Activated CD8-positive, alpha-beta T cell treated with anti-CD3 and anti-CD28 coated beads for 36 hours (primary cell): ENCODE results near the gene NPAS2. TPM values are rescaled to one million over a fixed set of nuclear protein-coding genes. Genes with fewer than 3 reads are reported as not detected.

Experiments used
- ATAC-seq: fragments of 200-7000 bp; cut with Tn5 transposase; one replicate; pipeline ENCODE4 v1.10.0; 2021; ENCODE audit warnings: mild to moderate bottlenecking, moderate library complexity
- CTCF ChIA-PET: fragments of 350-600 bp; sonication (Branson Sonifier 250); formaldehyde crosslinking; loops from one replicate; lab custom pipeline; 2021; ENCODE audit warnings: antibody characterized with exemption; lab: Charles Lee
- POLR2A ChIA-PET: fragments of 350-600 bp; sonication (Branson Sonifier 250); formaldehyde crosslinking; loops from one replicate; lab custom pipeline; 2021; ENCODE audit warnings: antibody characterized with exemption; lab: Charles Lee
- DNase-seq: peaks from one replicate; pipeline ENCODE4 v3.0.0-alpha.2; 2020
- H3K27ac Mint-ChIP-seq: one replicate; pipeline ENCODE4 v1.8.0; 2021; ENCODE audit warnings: mild to moderate bottlenecking, mixed read lengths
- H3K27me3 Mint-ChIP-seq: one replicate; pipeline ENCODE4 v1.8.0; 2021; ENCODE audit warnings: mixed read lengths
- H3K36me3 Mint-ChIP-seq: one replicate; pipeline ENCODE4 v1.8.0; 2021; ENCODE audit warnings: low read depth, mixed read lengths
- H3K4me1 Mint-ChIP-seq: one replicate; pipeline ENCODE4 v1.8.0; 2021; ENCODE audit warnings: low read depth, mixed read lengths
- H3K4me3 Mint-ChIP-seq: one replicate; pipeline ENCODE4 v1.8.0; 2021; ENCODE audit warnings: mild to moderate bottlenecking, moderate library complexity, mixed read lengths
- H3K9me3 Mint-ChIP-seq: one replicate; pipeline ENCODE4 v1.8.0; 2021; ENCODE audit warnings: mixed read lengths
- intact Hi-C: fragments of 100-400 bp; cut with micrococcal nuclease; formaldehyde crosslinking; loops from one replicate; pipeline ENCODE4 v1.10.0; 2022
- total RNA-seq, 2 experiments: library from RNA; stranded (reverse); gene quantifications; one replicate each; pipeline ENCODE4 v1.2.3, GENCODE V29; 2021
- TF ChIP-seq, protein P1 (sequence below): fragments of 200-600 bp; IDR thresholded peaks from one replicate; pipeline ENCODE4 v1.8.0; 2022; ENCODE audit warnings: antibody characterized with exemption, mild to moderate bottlenecking

The NPAS2 gene
- total RNA-seq, 2 experiments from 2014 or later, result 14.4 to 15.2 TPM

DNA sequence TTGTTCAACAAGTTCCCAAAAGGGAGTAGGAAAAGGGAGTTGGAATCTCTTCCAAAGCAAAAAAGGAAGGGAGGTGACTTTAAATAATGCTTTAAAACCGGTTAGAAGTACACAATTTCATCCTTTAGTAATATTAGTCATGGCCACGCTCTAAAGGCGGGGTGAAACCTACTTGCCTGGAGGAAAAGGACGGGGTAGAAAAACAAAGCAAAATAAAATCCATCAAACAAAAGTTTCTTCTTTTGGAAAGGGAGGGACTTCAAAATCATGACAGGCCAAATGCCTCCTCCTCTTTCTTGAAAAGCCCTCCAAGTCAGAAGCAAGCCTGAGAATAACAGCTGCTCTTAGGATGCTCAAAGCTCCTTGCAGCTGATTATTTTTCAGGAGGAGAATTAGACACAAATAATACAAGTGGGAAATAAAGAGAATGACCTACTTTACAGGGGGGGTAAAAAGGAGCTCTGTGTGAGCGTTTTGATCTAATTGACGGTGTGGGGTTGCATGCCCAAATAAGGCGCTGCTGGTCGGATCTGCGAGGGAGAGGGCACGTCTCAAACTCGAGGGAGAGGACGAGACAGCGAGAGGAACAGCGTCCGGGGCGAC, 1.8 kb upstream of the NPAS2 start:
- Mint-ChIP-seq H3K4me1 (peaks cover 28% of the 10 kb centered on the region), H3K9me3 (no peaks in the 10 kb centered on the region), H3K27me3 (peaks cover 12% of the 10 kb centered on the region), H3K4me3 (peak overlapping the region; percentile 78), H3K36me3 (no peaks in the 10 kb centered on the region), H3K27ac (peak overlapping the region; percentile 51)
- ChIA-PET CTCF (interaction anchor here (0.6 to 0.9 kb wide), 2 partner anchors 23 to 88 kb away, joined by 3 read pairs; no protein-coding TSS in a partner anchor), POLR2A (interaction anchor here (0.8 kb wide), 1 partner anchor 20 kb away, joined by 3 read pairs; no protein-coding TSS in a partner anchor)
- TF ChIP-seq, protein P1, sequence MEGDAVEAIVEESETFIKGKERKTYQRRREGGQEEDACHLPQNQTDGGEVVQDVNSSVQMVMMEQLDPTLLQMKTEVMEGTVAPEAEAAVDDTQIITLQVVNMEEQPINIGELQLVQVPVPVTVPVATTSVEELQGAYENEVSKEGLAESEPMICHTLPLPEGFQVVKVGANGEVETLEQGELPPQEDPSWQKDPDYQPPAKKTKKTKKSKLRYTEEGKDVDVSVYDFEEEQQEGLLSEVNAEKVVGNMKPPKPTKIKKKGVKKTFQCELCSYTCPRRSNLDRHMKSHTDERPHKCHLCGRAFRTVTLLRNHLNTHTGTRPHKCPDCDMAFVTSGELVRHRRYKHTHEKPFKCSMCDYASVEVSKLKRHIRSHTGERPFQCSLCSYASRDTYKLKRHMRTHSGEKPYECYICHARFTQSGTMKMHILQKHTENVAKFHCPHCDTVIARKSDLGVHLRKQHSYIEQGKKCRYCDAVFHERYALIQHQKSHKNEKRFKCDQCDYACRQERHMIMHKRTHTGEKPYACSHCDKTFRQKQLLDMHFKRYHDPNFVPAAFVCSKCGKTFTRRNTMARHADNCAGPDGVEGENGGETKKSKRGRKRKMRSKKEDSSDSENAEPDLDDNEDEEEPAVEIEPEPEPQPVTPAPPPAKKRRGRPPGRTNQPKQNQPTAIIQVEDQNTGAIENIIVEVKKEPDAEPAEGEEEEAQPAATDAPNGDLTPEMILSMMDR, result no peak
- intact Hi-C loops, result no loop called here
- ATAC-seq (peak; percentile 49), DNase-seq (no peak)

DNA sequence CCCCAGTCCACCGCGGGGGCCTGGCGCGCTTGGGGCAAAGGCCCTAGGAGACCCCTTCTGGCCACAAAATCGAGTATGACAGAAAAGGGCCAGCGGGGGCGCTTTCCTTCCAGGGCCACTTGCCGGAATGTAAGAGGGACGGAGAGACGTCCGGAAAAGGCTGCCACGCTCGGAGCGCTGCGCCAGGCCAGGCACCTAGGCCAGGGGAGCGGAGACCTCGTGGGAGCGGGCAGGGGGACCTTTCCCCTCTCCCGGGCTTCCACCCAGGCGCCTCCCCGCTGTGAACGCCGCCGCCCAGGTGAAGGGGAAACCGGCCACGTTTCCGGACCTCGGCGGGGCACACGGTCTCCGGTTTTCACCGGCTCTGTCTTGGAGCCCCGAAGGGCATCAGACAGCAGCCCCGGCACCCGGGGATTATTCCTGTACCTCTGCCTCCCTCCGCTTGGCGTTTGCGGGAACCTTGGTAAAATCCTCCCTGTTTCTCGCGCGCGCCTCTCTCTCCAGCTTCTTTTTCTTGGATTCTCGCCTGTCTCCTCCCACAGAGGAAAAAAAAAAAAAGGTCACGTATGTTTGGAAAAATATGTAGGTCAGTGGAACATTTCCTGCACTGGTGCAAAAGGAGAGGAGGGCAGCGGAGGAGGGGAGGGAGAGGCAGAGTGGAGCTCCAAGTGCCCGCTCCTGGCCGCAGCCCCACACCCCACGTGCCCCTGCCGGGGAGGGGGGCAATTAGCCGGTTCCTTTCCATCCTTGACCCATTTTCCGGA, 1.2 kb upstream of the NPAS2 start:
- peak; percentile 26 for ATAC-seq
- H3K27ac Mint-ChIP-seq, result peak overlapping the region; percentile 75
- H3K27me3 Mint-ChIP-seq, result peaks cover 15% of the 10 kb centered on the region
- TF ChIP-seq, protein P1, result no peak
- H3K4me1 Mint-ChIP-seq, result peaks cover 21% of the 10 kb centered on the region
- H3K36me3 Mint-ChIP-seq, result no peaks in the 10 kb centered on the region
- H3K4me3 Mint-ChIP-seq, result peak overlapping the region; percentile 78
- intact Hi-C loops, result no loop called here
- peak; percentile 49 for DNase-seq
- ChIA-PET POLR2A (interaction anchor here (0.8 to 1.1 kb wide), 2 partner anchors 19 to 188 kb away, joined by 3 read pairs; no protein-coding TSS in a partner anchor), CTCF (interaction anchor here (0.9 kb wide), 1 partner anchor 88 kb away, joined by 3 read pairs; no protein-coding TSS in a partner anchor)
- H3K9me3 Mint-ChIP-seq, result no peaks in the 10 kb centered on the region

DNA sequence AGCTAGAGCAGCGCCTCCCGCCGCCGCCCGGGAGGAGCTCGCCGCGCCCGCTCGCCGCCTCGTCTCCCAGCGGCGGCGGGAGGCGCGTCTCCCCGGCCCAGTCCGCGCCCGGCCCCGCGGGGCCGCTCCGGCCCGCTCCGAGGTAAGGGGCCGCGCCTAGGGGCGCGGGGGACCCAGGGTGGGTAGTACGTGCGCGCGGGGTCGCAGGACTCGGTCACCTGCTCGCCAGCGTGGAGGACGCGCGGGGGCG, 259 bp downstream of the NPAS2 start:
- intact Hi-C loops, result no loop called here
- H3K4me1 Mint-ChIP-seq, result peaks cover 12% of the 10 kb centered on the region
- ATAC-seq, result no peak
- H3K27me3 Mint-ChIP-seq, result peaks cover 17% of the 10 kb centered on the region
- no peak overlapping the region for H3K27ac Mint-ChIP-seq
- no peaks in the 10 kb centered on the region for H3K9me3 Mint-ChIP-seq
- TF ChIP-seq, protein P1, result no peak
- ChIA-PET CTCF (no interaction called here), POLR2A (interaction anchor here (0.7 to 1.1 kb wide), 2 partner anchors 149 to 189 kb away, joined by 3 read pairs; no protein-coding TSS in a partner anchor)
- no peaks in the 10 kb centered on the region for H3K36me3 Mint-ChIP-seq
- no peak overlapping the region for H3K4me3 Mint-ChIP-seq
- no peak for DNase-seq

DNA sequence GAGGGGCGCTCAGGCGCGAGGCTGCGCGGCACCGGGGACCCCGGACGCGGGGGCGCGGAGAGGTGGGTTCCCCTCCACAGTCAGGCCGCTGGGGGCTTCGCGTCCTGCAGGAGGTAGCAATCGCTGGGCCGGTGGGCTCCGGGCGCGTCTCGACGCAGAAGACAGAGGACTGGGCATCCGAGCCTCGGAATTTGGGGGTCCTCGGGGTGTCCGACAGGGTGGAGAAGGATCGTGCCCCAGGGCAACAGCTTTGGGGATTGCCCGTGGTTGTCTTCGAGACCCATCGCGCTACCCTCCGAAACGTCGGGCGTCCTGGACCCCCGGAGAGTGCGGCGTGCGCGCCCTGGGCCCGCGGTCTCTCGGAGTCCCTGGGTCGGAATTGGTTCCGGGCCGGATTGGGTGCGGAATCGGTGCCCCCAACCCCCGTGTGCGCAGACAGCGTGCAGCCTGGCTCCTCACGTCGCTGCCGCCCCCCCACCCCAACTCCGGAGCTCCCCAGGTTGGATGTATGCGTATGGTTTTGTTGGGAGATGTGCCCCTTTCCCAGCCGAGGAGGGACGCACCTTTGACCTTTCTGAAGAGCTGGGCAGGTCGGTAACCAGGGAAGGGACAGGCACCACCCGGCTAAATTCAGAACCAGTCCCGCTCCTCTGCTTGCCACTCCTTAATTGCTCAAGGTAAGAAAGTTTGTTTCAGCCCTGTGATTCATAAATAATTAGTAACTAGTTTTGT, 750 bp downstream of the NPAS2 start:
- Mint-ChIP-seq H3K4me3 (peak overlapping the region; percentile 61), H3K27me3 (peaks cover 17% of the 10 kb centered on the region), H3K27ac (no peak overlapping the region), H3K4me1 (peaks cover 12% of the 10 kb centered on the region), H3K9me3 (no peaks in the 10 kb centered on the region), H3K36me3 (no peaks in the 10 kb centered on the region)
- ChIA-PET CTCF (interaction anchor here (2.1 kb wide), 1 partner anchor 210 kb away, joined by 8 read pairs; no protein-coding TSS in a partner anchor), POLR2A (interaction anchor here (0.7 to 1.2 kb wide), 3 partner anchors 12 to 150 kb away, joined by 3 to 4 read pairs (median 3); no protein-coding TSS in a partner anchor)
- intact Hi-C loops, result no loop called here
- TF ChIP-seq, protein P1, result no peak
- ATAC-seq, result peak; percentile 29
- peak; percentile 42 for DNase-seq
